ENCODE results near the gene EMP2.
"Not testable (repeated sequence)": the region's sequence is repeated elsewhere in the genome, so short reads cannot be mapped to it uniquely, and the experiment has no call there.

The EMP2 gene

GRCh38 chr16:10581507-10581906 lies 1.1 kb upstream of the EMP2 start:
- intact Hi-C loops (cut with DNase I), result no loop called here

DNA sequence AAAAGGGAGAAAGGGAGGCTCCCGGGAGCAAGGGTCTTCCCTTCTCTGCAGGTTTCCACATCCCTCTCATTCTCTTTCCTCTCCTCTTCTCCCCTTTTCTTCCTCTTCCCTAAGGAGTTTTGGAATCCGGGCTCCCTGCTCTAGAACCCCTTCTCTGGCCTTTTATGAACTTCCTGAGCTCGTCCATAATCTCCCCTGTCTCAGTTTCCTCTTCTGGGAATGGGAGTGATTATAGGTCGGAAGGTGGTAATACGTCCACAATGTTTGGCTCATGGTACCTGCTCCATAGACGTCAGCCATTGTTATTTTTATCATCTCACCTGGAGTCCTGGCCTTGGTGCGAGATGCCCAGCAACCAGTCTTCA lies 467 bp upstream of the EMP2 start:
- intact Hi-C loops (cut with DNase I), result no loop called here
- DNase-seq, result no peak

More at GRCh38 chr16:10581507-10581906, 1.1 kb upstream of the EMP2 start:
- peak in 1 of 10 donors; percentile 22 for DNase-seq

GRCh38 chr16:10579575-10579964 lies 828 bp downstream of the EMP2 start:
- intact Hi-C loops (cut with DNase I), result no loop called here

GRCh38 chr16:10578474-10579316 lies 1.7 kb downstream of the EMP2 start:
- peak in 1 of 10 donors; percentile 69 for DNase-seq
- intact Hi-C loops (cut with DNase I), result no loop called here

More at GRCh38 chr16:10579575-10579964, 828 bp downstream of the EMP2 start:
- peak in 1 of 10 donors; percentile 4 for DNase-seq

GRCh38 chr16:10577305-10578202 lies 2.8 kb downstream of the EMP2 start:
- intact Hi-C loops (cut with DNase I), result no loop called here
- DNase-seq, result peak in 2 of 10 donors; percentile 39 to 62

- intact Hi-C loops (cut with DNase I), result no loop called here
- peak in 2 of 10 donors; percentile 52 to 70 for DNase-seq
These were observed 3.8 kb downstream of the EMP2 start for GRCh38 chr16:10576390-10577304.

- no peak for DNase-seq
- intact Hi-C loops (cut with DNase I), result no loop called here
These were observed 4.8 kb downstream of the EMP2 start for GRCh38 chr16:10575506-10576130.

DNA sequence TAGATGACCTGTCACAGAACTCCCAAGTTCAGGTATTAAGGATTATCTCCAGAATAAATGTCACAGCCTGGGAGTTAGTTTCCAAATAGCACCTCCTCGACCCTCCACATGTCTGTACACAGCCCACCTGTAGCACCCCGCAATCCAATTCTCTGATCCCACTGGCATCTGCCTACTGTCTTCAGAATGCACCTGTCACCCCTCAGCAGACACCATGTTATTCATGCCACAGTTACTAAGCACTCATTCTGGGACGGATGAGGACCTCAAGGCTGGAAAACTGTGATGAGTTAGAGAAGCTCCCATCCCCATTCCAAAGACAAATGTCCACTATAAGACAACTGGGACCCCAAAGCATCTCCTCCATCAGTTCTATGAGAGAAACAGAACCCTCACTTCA lies 7.8 kb downstream of the EMP2 start:
- intact Hi-C loops (cut with DNase I), result no loop called here
- no peak for DNase-seq

GRCh38 chr16:10571354-10571753 lies 9.0 kb downstream of the EMP2 start:
- DNase-seq, result no peak
- intact Hi-C loops (cut with DNase I), result no loop called here

DNA sequence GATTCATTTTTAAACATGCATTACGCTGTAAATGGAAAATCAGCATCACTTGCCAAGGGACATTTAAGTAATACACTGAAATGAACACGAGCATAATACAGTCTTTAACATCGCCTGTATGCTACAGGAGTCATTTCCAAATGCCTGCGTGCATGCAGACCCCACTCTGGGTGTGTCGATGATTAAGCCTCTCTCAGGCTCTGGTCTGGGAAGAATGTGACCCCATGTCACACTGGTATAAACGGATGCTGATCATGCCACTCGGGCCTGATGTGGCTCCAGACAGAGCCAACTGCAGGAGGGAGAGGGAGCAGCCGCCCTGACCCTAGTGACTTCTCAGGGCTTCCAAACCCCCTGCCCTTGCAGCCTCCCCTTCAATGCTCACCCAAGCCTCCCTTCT lies 10.8 kb downstream of the EMP2 start:
- DNase-seq, result peak in 1 of 10 donors; percentile 37
- intact Hi-C loops (cut with DNase I), result no loop called here

DNA sequence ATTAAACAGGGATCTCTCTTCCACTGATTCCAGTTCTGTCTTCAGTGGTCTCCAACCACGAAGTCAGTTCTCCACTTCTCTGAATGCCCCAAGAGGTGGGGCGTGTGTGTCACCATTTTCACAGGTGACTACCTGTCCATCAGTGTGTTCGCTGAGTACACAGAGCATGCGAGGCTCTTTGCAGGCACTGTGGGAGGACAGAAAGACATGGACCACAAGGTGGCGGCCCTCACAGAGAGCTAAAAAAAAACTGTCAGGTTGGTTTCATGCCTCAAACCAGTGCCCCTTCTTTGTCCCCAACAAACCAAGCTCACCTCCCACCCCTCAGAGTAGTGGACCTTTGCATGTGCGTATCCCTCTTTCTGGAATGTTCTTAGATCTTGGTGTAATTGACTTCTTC lies 13.8 kb downstream of the EMP2 start:
- DNase-seq, result no peak
- intact Hi-C loops (cut with DNase I), result no loop called here

DNA sequence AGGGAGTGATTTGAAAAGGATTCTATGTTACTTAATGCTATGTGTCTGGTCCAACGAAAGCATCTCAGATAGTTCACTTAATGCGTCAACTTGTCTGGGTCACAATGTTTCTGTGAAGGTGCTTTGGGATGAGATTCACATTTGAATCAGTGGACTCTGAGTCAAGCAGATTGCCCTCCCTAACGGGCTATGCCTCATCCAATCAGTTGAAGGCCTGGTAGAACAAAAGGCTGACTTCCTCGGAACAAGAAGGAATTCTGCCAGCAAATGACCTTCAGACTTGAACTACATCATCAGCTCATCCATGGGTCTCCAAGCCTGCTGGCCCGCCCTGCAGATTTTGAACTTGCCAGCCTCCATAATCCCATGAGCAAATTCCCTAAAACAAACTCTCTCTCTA lies 15.2 kb downstream of the EMP2 start:
- intact Hi-C loops (cut with DNase I), result no loop called here

GRCh38 chr16:10564591-10564990 lies 15.8 kb downstream of the EMP2 start:
- intact Hi-C loops (cut with DNase I), result no loop called here
- DNase-seq, result no peak

More for the DNA sequence above, 15.2 kb downstream of the EMP2 start:
- DNase-seq, result no peak

GRCh38 chr16:10562361-10562899 lies 18.0 kb downstream of the EMP2 start:
- no peak for DNase-seq
- intact Hi-C loops (cut with DNase I), result no loop called here

- no peak for DNase-seq
- intact Hi-C loops (cut with DNase I), result no loop called here
These were observed 19.0 kb downstream of the EMP2 start for GRCh38 chr16:10561425-10561824.

- DNase-seq, result peak in 1 of 10 donors; percentile 4
- intact Hi-C loops (cut with DNase I), result no loop called here
These were observed 19.4 kb downstream of the EMP2 start for GRCh38 chr16:10561001-10561400.

GRCh38 chr16:10559792-10560191 lies 20.6 kb downstream of the EMP2 start:
- peak in 1 of 10 donors; percentile 27 for DNase-seq
- intact Hi-C loops (cut with DNase I), result not testable (repeated sequence)

DNA sequence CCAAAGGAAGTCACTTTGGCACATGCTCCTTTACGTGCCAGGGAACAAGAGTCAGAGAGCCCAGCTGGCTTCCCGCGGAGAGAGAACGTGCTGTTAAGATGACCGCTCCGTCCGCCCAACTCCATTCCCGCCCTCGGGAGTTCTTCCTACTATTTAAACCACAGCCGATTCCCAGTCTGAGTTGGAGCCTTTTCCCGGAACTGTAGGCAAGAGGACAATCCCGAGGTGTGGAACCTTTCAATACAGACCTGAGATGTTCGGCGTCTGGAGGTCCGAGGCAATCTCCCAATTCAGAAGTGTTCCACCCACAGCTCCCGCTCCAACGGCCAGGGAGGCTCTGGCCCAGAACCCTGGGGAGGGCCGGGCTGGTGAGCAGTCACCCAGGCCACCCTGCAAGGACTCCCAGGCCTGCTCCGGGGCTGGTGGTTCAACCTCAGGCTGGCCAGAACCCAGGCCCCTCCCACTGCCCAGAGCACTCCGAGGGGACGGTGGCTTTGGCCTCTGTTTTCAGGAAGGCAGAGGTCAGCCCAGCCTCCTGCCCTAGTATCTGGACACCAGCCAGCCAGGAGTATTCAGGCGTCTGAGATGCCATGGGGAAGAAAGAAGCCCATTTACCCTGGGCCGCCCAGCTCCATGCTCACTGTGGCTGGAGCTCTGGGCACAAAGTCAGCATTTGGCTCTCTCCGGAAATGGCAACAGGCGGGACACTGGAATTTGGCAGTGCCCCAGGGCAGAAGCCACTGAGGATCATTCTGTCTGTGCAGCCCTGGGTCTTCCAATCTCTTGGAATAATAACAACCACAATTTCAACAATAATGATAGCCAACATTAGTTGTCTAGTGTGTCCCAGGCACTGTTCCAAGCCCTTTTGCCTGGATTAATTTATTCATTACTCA lies 21.4 kb downstream of the EMP2 start:
- intact Hi-C loops (cut with DNase I), result no loop called here
- peak in 8 of 10 donors; percentile 8 to 91 (median 36) for DNase-seq

- no peak for DNase-seq
- intact Hi-C loops (cut with DNase I), result no loop called here
These were observed 22.1 kb downstream of the EMP2 start for GRCh38 chr16:10558305-10558704.

Data from posterior cingulate gyrus (tissue), 11 donors.